Neural progenitor cell (in vitro differentiated cells): ENCODE data around the gene EPHB6. TPM values are rescaled to one million over a fixed set of nuclear protein-coding genes. Genes with fewer than 3 reads are reported as not detected.

ENCODE experiments used
- DNase-seq: peaks from one replicate; pipeline ENCODE4 v3.0.0-alpha.2; 2016; ENCODE audit warnings: low spot score
- H2AFZ ChIP-seq: fragments of 200-600 bp; sonication (generic); replicated peaks from 2 replicates; pipeline ENCODE4 v1.6.1; 2016; ENCODE audit warnings: antibody characterized with exemption
- H3F3A ChIP-seq: fragments of 200-600 bp; sonication (generic); 2 replicates; pipeline ENCODE4 v1.6.1; 2016; ENCODE audit warnings: antibody characterized with exemption, low read depth
- H3K27ac ChIP-seq: fragments of 200-600 bp; sonication (generic); 2 replicates; pipeline ENCODE4 v1.5.1; 2016; ENCODE audit warnings: mild to moderate bottlenecking
- H3K27me3 ChIP-seq: fragments of 200-600 bp; sonication (generic); 2 replicates; pipeline ENCODE4 v1.6.1; 2016; ENCODE audit warnings: mild to moderate bottlenecking, moderate library complexity
- H3K36me3 ChIP-seq: fragments of 200-600 bp; sonication (generic); 2 replicates; pipeline ENCODE4 v1.5.1; 2016
- H3K4me1 ChIP-seq: fragments of 200-600 bp; sonication (generic); 2 replicates; pipeline ENCODE4 v1.6.1; 2016; ENCODE audit warnings: mixed run types
- H3K4me2 ChIP-seq: fragments of 200-600 bp; sonication (generic); 2 replicates; pipeline ENCODE4 v1.6.1; 2016
- H3K4me3 ChIP-seq: fragments of 200-600 bp; sonication (generic); 2 replicates; pipeline ENCODE4 v1.5.1; 2016
- H3K79me2 ChIP-seq: fragments of 200-600 bp; sonication (generic); 2 replicates; pipeline ENCODE4 v1.6.1; 2016; ENCODE audit warnings: low read depth
- H3K9ac ChIP-seq: fragments of 200-600 bp; sonication (generic); 2 replicates; pipeline ENCODE4 v1.6.1; 2016
- H3K9me3 ChIP-seq: fragments of 200-600 bp; sonication (generic); 2 replicates; pipeline ENCODE4 v1.5.1; 2016; ENCODE audit warnings: low read depth
- H4K20me1 ChIP-seq: fragments of 200-600 bp; sonication (generic); 2 replicates; pipeline ENCODE4 v1.6.1; 2016; ENCODE audit warnings: low read depth
- H3K27ac Mint-ChIP-seq: 3 replicates; pipeline ENCODE4 v1.8.0; 2021; ENCODE audit warnings: mixed read lengths
- H3K27me3 Mint-ChIP-seq: 2 replicates; pipeline ENCODE4 v1.8.0; 2022; ENCODE audit warnings: low read depth, mild to moderate bottlenecking, inconsistent platforms, moderate library complexity, mixed read lengths; ENCODE audit not compliant: insufficient read depth
- H3K36me3 Mint-ChIP-seq: 3 replicates; pipeline ENCODE4 v1.8.0; 2021; ENCODE audit warnings: mixed read lengths
- H3K4me1 Mint-ChIP-seq: 3 replicates; pipeline ENCODE4 v1.8.0; 2021; ENCODE audit warnings: mixed read lengths
- H3K4me3 Mint-ChIP-seq: 3 replicates; pipeline ENCODE4 v1.8.0; 2021; ENCODE audit warnings: mild to moderate bottlenecking, moderate library complexity, mixed read lengths
- H3K9me3 Mint-ChIP-seq: 3 replicates; pipeline ENCODE4 v1.8.0; 2020; ENCODE audit warnings: mixed read lengths
- EZH2 ChIP-seq: fragments of 200-600 bp; sonication (generic); IDR thresholded peaks from 2 replicates; pipeline ENCODE4 v1.6.1; 2017; ENCODE audit warnings: antibody characterized with exemption, mild to moderate bottlenecking, moderate library complexity
- EZH2phosphoT487 ChIP-seq: fragments of 200-600 bp; sonication (generic); IDR thresholded peaks from 2 replicates; pipeline ENCODE4 v1.6.1; 2017; ENCODE audit warnings: antibody characterized with exemption
- total RNA-seq: library from RNA; depleted of rRNA; stranded (reverse); fragments of >200 nt; gene quantifications from 2 replicates; pipeline ENCODE4 v1.2.3, GENCODE V29; 2015; ENCODE audit warnings: low replicate concordance
- TF ChIP-seq, protein P1 (sequence below): fragments of 200-600 bp; sonication (generic); IDR thresholded peaks from 2 replicates; pipeline ENCODE4 v1.5.1; 2017; ENCODE audit warnings: antibody characterized with exemption, mild to moderate bottlenecking

EPHB6 gene
- total RNA-seq, 1 donor from 2014 or later, result 4.8 TPM

- H3K4me3 ChIP-seq, result no peak overlapping the region
Observed at GRCh38 chr7:142876236-142876960, 21.5 kb downstream of the EPHB6 start.

GRCh38 chr7:142876991-142877910, 22.4 kb downstream of the EPHB6 start:
- Histone ChIP-seq H3F3A (no peaks in the 10 kb centered on the region), H3K27me3 (no peaks in the 10 kb centered on the region), H2AFZ (no peak overlapping the region), H3K36me3 (no peaks in the 10 kb centered on the region), H3K9ac (no peak overlapping the region), H3K4me1 (peaks cover 9% of the 10 kb centered on the region), H4K20me1 (no peaks in the 10 kb centered on the region), H3K4me2 (no peak overlapping the region), H3K4me3 (no peak overlapping the region), H3K79me2 (no peaks in the 10 kb centered on the region), H3K9me3 (no peaks in the 10 kb centered on the region), H3K27ac (no peak overlapping the region)
- no peak for DNase-seq
- TF ChIP-seq, protein P1, sequence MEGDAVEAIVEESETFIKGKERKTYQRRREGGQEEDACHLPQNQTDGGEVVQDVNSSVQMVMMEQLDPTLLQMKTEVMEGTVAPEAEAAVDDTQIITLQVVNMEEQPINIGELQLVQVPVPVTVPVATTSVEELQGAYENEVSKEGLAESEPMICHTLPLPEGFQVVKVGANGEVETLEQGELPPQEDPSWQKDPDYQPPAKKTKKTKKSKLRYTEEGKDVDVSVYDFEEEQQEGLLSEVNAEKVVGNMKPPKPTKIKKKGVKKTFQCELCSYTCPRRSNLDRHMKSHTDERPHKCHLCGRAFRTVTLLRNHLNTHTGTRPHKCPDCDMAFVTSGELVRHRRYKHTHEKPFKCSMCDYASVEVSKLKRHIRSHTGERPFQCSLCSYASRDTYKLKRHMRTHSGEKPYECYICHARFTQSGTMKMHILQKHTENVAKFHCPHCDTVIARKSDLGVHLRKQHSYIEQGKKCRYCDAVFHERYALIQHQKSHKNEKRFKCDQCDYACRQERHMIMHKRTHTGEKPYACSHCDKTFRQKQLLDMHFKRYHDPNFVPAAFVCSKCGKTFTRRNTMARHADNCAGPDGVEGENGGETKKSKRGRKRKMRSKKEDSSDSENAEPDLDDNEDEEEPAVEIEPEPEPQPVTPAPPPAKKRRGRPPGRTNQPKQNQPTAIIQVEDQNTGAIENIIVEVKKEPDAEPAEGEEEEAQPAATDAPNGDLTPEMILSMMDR, result no peak
- TF ChIP-seq EZH2phosphoT487, result no peak
- no peak for TF ChIP-seq EZH2
- Mint-ChIP-seq H3K36me3 (no peaks in the 10 kb centered on the region), H3K4me1 (no peaks in the 10 kb centered on the region), H3K27ac (no peak overlapping the region), H3K4me3 (no peak overlapping the region), H3K27me3 (no peaks in the 10 kb centered on the region), H3K9me3 (peaks cover 4% of the 10 kb centered on the region)

More at GRCh38 chr7:142876236-142876960, 21.5 kb downstream of the EPHB6 start:
- no peak overlapping the region for H3K9ac ChIP-seq
- no peak overlapping the region for H3K4me2 ChIP-seq
- no peaks in the 10 kb centered on the region for H3K4me1 Mint-ChIP-seq
- DNase-seq, result no peak
- TF ChIP-seq EZH2phosphoT487, result no peak
- TF ChIP-seq, protein P1, result no peak
- TF ChIP-seq EZH2, result no peak
- H3K27ac ChIP-seq, result no peak overlapping the region
- peaks cover 4% of the 10 kb centered on the region for H3K9me3 Mint-ChIP-seq
- no peaks in the 10 kb centered on the region for H4K20me1 ChIP-seq
- H3K27me3 Mint-ChIP-seq, result no peaks in the 10 kb centered on the region
- H3K36me3 Mint-ChIP-seq, result no peaks in the 10 kb centered on the region
- H3K9me3 ChIP-seq, result no peaks in the 10 kb centered on the region
- no peaks in the 10 kb centered on the region for H3K79me2 ChIP-seq
- H3K27ac Mint-ChIP-seq, result no peak overlapping the region
- no peaks in the 10 kb centered on the region for H3K27me3 ChIP-seq
- H2AFZ ChIP-seq, result no peak overlapping the region
- H3F3A ChIP-seq, result no peaks in the 10 kb centered on the region
- H3K4me1 ChIP-seq, result peaks cover 9% of the 10 kb centered on the region
- H3K36me3 ChIP-seq, result no peaks in the 10 kb centered on the region
- no peak overlapping the region for H3K4me3 Mint-ChIP-seq

DNA sequence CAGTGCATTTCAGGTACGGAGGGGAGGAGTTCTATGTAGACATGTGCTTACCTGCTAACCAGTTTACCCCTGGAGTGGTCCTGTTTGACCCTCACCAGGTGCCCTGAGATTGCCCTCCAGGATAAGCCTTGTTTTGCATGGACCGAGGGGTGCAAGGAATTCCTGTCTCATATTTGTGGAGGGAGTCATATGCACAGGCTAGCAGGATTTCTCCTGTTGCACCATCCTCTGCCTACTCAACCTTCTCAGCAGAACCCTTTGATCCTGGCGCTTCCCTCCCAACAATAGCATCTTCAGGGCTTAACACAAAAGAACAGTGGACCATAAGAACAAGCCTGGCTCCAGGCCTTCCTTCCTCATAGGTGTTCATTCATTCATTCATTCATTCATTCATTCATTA, 23.4 kb downstream of the EPHB6 start:
- no peak overlapping the region for H3K27ac ChIP-seq
- Mint-ChIP-seq H3K27ac (no peak overlapping the region), H3K4me1 (no peaks in the 10 kb centered on the region), H3K27me3 (no peaks in the 10 kb centered on the region), H3K9me3 (peaks cover 4% of the 10 kb centered on the region), H3K4me3 (no peak overlapping the region), H3K36me3 (no peaks in the 10 kb centered on the region)
- H3K9me3 ChIP-seq, result no peaks in the 10 kb centered on the region
- H3K9ac ChIP-seq, result no peak overlapping the region
- TF ChIP-seq EZH2phosphoT487 (no peak), EZH2 (no peak)
- TF ChIP-seq, protein P1, result no peak
- no peaks in the 10 kb centered on the region for H4K20me1 ChIP-seq
- H3F3A ChIP-seq, result no peaks in the 10 kb centered on the region
- no peak overlapping the region for H3K4me3 ChIP-seq
- no peaks in the 10 kb centered on the region for H3K27me3 ChIP-seq
- H2AFZ ChIP-seq, result no peak overlapping the region
- no peak overlapping the region for H3K4me2 ChIP-seq
- DNase-seq, result no peak
- no peaks in the 10 kb centered on the region for H3K36me3 ChIP-seq
- H3K4me1 ChIP-seq, result peaks cover 9% of the 10 kb centered on the region
- H3K79me2 ChIP-seq, result no peaks in the 10 kb centered on the region
